Heart left ventricle (tissue), 13 donors: ENCODE results near the gene HDHD2.

Experiments
- CTCF ChIP-seq, 12 donors: fragments of 200-600 bp; sonication (generic) in 4 of 12; IDR thresholded peaks; one replicate each; pipeline versions ENCODE4 v1.5.0 to v1.8.0; 2018 to 2022; ENCODE audit warnings: antibody characterized with exemption in 12 of 12, mild to moderate bottlenecking in 5 of 12
- POLR2A ChIP-seq, 2 donors: fragments of 450-650 bp; IDR thresholded peaks; one replicate each; pipeline ENCODE4 v1.6.1; 2017; ENCODE audit warnings: antibody characterized with exemption in 2 of 2, mild to moderate bottlenecking in 2 of 2, moderate library complexity in 2 of 2
- donor health status: ischemic (EF 13 %, LVEDD 7.1; RV severe dilation, severe dysfunction).
- donor health status: DM: no; HTN: yes; CAD: no.
- donor health status: DM: no; HTN: no; CAD: no.
- donor health status: ischemic (EF 25% LVEDD 6.9; RV normal size, moderate dysfunction).
- donor health status: ischemic (EF 25% LVEDD 5.7; RV mildly dilated, moderate dysfunction).
- donor health status: ischemic (EF 35%, LVEDD 5.7; RV mildly dilated, moderate dysfunction).
- donor health status: nonischemic (EF 11% LVEDD 7.7; RV severe dilation, severe dysfunction).
- donor health status: DM: yes; HTN: yes; CAD: no.
- donor health status: PGD.
- donor health status: ischemic (EF 29% LVEDD 5.4; RV normal size, mild dysfunction).
- donor health status: nonischemic (EF 23%, LVEDD 6.1; RV moderate dilation, normal function).

GRCh38 chr18:47062471-47062870 lies 87.8 kb downstream of the HDHD2 start:
- TF ChIP-seq CTCF (IDR thresholded peaks at IDR 0.05) (no peak), POLR2A (IDR thresholded peaks at IDR 0.05) (no peak)
